Measurements from ENCODE around the gene TCEA2.

TCEA2 gene

DNA sequence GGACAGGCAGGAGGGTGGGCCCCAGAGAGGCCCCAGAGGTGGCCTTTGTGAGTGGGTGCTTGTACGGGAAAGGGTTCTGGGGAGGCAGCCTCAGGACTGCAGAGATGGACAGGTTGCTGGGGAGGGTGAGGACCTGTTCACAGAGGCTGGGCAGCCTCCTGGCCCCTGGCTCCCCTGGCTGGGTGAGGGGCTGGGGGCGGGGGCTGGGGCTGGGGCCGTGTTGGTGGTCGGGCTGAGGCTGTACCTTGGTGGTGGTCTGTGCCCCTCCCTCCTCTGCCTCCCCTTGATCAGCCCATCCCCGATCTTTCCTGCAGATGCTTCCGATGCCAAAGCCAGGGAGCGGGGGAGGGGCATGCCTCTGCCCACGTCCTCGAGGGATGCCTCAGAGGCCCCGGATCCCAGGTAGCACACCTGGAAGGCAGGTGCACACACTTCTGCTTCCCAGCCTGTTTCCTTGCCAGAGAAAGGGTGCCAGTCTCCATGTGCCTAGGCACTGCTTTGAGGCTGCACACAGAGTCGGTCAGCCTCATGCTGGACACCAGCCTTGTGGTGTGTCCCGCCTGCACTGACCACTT is 4.8 kb downstream of the TCEA2 start:
- DNase-seq = no peak

GRCh38 chr20:64068386-64069208 is 5.6 kb downstream of the TCEA2 start:
- DNase-seq = peak; percentile 87

DNA sequence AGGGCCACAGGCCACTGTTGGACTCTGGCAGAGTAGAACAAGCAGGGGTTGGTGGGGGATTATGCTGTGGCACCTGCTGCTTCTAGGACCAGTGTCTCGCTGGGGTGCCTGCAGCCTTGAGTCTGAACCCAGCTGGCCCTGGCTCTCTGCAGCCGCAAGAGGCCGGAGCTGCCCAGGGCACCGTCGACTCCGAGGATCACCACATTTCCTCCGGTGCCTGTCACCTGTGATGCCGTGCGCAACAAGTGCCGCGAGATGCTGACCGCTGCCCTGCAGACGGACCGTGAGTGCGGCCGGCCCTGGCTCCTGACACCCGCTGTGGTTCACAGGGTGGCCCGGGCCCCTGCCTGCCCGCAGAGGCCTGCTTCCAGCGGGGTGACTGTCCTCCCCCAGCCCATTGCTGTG is 6.2 kb downstream of the TCEA2 start:
- no peak for DNase-seq

DNA sequence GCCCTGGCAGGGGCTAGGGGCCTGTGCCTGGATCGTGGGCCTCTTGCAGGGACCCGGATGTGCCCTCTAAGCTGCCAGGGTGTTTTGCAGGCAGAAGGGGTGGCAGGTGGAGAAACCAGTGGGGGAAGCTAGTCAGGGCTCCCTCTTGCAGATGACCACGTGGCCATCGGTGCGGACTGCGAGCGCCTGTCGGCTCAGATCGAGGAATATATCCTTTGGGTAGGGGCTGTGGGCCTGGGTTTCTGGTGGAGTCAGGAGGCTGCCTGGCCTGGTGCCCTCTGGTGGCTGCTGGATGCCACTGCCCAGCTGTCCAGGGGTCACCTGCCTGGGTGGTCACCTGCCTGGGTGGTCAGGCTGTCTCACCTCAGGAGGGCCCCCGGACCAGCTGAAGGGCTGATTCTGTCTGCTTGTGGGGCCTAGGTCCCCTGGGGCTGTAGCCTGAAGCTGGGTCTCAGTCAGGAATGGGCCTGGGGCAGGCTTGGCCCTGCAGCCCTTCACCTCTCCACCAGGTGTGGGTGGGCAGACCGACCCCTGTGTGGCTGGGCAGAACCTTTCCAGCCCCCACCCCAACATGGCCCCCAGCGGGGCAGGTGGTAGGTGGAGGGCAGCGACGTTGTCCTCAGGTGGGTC is 6.7 kb downstream of the TCEA2 start:
- peak; percentile 53 for DNase-seq

DNA sequence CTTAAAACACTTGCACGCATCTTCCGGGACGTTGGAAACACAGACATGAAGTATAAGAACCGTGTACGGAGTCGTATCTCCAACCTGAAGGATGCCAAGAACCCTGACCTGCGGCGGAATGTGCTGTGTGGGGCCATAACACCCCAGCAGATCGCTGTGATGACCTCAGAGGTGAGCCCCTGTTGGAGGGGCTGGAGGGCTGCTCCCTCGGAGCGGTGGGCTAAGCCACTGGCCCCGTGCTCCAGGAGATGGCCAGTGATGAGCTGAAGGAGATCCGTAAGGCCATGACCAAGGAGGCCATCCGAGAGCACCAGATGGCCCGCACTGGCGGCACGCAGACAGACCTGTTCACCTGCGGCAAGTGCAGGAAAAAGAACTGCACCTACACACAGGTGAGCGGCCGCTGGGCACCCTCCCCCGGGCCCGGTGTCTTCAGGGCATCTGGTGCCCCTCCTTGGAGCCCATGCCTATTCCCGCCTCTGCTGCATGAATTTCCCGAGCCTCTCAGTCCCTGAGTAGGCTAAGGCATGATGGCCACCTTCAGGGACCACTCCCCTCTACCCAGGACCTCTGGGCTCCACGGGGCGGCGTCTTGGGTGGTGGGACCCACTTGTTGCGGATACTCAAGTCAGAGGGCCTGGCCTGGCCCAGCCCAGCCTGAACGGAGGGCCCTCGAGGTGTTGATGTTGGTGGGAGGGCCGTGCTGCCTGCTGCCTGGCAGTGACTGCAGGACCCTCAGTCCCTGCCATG is 7.4 kb downstream of the TCEA2 start:
- no peak for DNase-seq

DNA sequence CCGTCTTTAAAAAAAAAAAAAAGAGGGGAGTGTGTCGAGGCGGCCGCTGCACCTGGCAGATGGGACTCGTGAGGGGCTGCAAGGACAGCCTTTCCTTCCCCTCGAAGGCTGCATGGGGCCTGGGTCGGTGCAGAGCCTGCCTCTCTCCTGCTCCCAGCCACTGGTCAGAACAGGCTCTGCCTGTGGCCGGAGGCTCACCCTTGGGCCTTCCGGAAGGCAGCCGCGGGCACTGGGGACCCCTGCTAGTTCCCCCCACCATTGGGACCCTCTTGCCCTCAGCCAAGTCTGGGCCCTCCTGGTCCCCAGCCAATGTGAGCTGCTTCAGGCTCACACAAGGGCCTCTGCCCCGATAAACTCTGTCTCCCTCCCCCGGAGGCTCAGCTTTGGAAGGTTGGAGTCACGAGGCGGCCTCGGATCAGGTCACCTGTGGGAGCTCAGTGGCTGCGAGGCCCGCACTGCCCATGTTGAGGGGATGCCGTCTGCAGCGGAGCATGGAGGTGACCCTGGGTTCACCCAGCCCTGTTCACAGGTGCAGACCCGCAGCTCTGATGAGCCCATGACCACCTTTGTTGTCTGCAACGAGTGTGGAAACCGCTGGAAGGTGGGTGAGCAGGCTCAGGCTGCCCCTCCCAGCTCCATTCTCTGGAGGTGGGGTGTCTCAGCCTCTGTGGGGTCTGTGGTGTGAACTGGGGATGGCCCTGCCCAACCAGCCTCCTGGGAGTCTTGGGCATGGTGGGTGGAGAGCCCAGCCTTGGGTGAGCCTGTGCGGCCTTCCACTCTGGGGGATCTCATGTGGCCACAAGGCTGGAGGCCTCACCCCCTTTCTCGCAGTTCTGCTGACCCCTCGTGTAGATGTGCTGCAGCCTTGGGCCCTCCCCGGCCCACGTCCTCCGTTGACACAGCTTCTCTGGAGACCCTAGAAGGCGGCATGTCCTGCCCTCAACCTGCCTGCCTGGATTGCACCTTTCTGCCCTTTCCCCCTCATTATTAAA is 8.6 kb downstream of the TCEA2 start:
- no peak for DNase-seq

DNA sequence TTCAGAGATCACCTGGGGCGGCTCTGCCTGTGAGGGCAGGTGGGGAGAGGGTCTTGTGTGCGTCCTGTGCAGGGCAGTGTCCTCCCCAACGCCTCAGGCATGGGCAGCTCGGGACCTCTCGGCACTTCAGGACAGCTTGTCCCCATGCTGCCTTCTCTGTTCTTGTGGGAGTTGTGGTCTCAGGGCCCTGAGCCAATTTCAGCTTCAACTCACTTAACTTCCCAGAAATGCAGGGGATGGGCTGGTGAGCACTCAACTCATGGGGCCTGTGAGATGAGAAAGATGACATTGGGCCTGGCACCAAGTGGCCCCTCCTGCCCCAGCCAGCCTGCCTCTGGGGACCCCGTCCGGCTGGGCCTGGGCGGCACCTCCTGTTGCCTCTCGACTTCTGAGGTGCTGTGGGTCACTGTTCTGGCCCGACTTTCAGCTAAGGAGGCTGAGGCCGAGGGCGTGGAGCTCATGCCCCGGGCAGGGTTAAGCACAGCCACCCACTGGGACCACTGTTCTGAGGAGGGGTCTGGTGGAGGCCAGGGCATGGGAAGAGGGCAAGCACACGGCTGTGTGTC is 9.6 kb downstream of the TCEA2 start:
- peak; percentile 67 for DNase-seq

GRCh38 chr20:64073476-64074183 is 10.6 kb downstream of the TCEA2 start:
- no peak for DNase-seq

GRCh38 chr20:64074184-64074789 is 11.3 kb downstream of the TCEA2 start:
- DNase-seq = no peak

DNA sequence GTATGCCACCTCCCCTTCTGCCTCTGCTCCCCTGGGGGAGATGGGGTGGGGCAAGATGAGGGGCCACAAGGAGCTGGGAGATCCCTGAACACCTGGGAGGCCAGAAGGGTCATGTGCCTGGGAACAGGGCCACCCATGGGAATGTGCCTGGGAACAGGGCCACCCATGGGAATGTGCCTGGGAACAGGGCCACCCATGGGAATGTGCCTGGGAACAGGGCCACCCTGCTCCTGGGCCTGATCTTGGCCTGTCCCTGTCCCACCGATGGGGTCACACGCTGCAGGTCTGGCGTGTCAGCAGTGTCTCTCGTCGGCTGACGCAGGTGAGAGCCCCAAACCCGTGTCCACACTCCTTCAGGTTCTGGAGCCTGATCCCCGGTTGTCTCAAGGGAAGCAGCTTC is 12.0 kb downstream of the TCEA2 start:
- no peak for DNase-seq

GRCh38 chr20:64075556-64075955 is 12.6 kb downstream of the TCEA2 start:
- DNase-seq = no peak

DNA sequence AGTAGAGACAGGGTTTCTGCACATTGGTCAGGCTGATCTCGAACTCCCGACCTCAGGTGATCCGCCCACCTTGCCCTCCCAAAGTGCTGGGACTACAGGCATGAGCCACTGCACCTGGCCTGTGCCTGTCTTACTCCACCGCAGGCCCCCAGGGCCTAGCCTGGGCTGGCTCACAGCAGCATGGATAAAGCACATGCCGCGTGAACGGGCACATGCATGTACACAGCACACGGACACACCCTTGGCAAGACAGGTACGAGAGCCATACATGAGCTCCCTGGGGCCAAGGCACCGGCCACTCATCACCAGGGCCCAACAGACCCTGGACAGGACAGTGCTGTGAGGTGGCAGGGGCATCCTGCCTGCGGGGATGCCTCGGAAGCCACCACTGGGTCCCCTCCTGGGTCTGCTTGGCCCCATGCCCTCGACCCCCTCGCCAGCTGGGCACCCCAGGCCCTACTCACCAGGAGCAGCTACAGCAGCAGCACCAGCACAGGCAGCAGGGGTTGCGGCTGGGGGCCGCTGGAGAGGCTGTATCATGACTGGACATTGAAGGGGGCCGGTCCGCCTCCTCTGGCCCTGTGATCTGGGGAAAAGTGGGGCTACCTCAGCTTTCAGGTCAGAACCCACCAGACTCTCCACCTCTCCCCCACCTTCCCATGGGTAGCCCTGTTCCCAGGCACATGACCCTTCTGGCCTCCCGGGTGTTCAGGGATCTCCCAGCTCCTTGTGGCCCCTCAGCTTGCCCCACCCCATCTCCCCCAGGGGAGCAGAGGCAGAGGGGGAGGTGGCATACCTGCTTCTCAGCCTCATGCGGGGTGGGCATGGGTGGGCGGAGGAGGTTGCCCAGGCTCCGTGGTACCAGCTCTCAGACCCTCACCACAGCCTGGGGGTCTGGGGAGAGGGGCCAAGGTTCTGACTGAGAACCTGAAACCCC is 13.3 kb downstream of the TCEA2 start:
- DNase-seq = no peak

GRCh38 chr20:64077094-64077493 is 14.1 kb downstream of the TCEA2 start:
- DNase-seq = no peak

DNA sequence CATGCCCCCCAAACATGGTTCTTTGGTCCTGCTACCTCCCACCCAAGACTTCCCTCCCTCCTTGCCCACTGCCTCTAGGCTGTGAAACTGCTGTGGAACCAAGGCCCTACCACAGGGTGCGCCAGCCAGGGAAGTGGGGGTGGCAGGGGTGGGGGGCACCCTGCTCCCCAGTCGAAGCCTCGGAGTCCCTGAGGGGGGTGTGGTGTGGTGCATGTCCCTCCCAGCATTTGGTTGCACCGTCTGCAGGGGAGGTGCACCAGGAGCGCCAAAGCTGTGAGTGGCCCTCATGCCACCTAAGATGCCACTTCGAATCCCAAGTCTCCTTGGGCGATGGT is 14.5 kb downstream of the TCEA2 start:
- DNase-seq = no peak

- peak; percentile 57 for DNase-seq
Observed at GRCh38 chr20:64077876-64078551, 15.0 kb downstream of the TCEA2 start.

GRCh38 chr20:64078934-64079272 is 15.9 kb downstream of the TCEA2 start:
- DNase-seq = no peak

- DNase-seq = peak; percentile 87
Observed at GRCh38 chr20:64079273-64080012, 16.4 kb downstream of the TCEA2 start, which contains the start of gene RGS19. Gene RGS19 (minus strand): TSS chr20:64079518. CDS start chr20:64076886, 2,632 bp downstream.

Measured in OCI-M1 (cell line).